Renal cortical epithelial cell (primary cell): ENCODE results near the gene LCE2D. TPM values are rescaled to one million over a fixed set of nuclear protein-coding genes. Genes with fewer than 3 reads are reported as not detected.
A peak's percentile ranks its signal among the peaks of the same experiment; 100 is the strongest.
"Not testable (repeated sequence)": the region's sequence is repeated elsewhere in the genome, so short reads cannot be mapped to it uniquely, and the experiment has no call there.

Experiments
- DNase-seq: peaks from one replicate; pipeline ENCODE4 v3.0.0-alpha.2; 2011; ENCODE audit warnings: low read depth
- total RNA-seq: library from RNA; depleted of rRNA; stranded (reverse); fragments of >200 nt; gene quantifications from 2 replicates; pipeline ENCODE4 v1.2.3, GENCODE V29; 2014

Gene LCE2D
- not detected in 2 replicates for total RNA-seq

- no peak for DNase-seq
Measured at GRCh38 chr1:152663098-152663497, at the start of gene LCE2D. Gene LCE2D, plus strand, starts transcription at chr1:152663380. Its CDS starts 726 bp downstream, at chr1:152664106.

- no peak for DNase-seq
Measured at GRCh38 chr1:152613511-152613910, 49.7 kb upstream of the LCE2D start, which contains the start of gene LCE3B. Gene LCE3B, plus strand, starts transcription at chr1:152613811. Its CDS starts 0 bp downstream, at chr1:152613811.

GRCh38 chr1:152621993-152622392 is 41.2 kb upstream of the LCE2D start:
- DNase-seq: no peak

- DNase-seq: no peak
Measured at GRCh38 chr1:152622803-152623202, 40.4 kb upstream of the LCE2D start, which contains the start of gene LCE3A. Gene LCE3A, minus strand, starts transcription at chr1:152623103. Its CDS starts 0 bp downstream, at chr1:152623103.

DNA sequence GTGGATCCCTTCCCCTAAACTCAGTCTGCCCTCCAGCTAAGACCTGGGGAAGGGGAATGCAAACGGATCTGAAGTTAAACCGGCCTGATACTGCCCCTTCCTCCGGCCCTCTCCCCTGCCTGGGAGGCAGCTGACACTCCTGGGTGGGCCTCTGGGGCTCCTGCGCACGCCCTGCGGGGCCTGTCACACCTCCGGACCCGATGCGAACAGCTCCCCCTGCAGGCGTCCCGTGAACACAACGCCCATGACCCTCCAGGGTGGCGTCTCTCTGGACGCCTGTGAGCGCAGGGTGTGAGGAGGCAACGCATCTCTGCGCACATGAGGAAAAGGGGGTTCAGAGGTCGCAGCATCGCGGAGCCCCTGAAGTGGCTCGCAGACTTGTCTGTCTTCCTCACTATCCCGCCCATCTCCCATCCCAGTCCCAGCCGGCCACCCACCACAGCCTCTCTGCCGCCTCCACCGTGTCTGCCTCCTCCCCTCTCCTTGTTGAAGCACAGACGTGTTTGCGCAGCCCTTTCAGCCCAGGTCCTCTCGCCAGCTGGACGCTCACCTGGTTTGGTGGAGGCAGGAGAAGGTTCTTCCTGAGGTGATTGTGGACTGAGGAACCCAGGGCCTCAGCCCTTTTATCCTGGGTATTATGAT is 39.9 kb upstream of the LCE2D start:
- no peak for DNase-seq

GRCh38 chr1:152626744-152627143 is 36.4 kb upstream of the LCE2D start:
- DNase-seq: no peak

GRCh38 chr1:152630596-152630995 is 32.6 kb upstream of the LCE2D start:
- no peak for DNase-seq

DNA sequence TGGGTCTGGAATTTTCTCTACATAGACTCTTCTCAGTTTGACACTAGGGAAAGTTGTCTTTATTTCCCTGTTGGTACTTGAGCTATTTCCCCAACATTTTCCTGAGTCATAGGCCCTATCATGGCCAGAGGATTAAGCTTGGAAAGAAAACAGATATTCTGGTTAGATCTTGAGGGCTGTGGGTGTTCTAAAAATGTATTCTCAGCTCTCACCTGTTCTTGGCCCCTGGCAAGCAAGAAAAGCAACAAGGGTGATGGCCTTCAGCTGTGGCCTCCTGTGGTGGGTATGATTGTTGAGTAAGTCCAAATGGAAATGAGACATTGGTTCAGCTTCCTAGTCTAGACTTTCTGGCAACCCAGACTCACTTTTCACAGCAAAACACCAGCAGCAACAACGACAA is 22.8 kb upstream of the LCE2D start:
- no peak for DNase-seq

DNA sequence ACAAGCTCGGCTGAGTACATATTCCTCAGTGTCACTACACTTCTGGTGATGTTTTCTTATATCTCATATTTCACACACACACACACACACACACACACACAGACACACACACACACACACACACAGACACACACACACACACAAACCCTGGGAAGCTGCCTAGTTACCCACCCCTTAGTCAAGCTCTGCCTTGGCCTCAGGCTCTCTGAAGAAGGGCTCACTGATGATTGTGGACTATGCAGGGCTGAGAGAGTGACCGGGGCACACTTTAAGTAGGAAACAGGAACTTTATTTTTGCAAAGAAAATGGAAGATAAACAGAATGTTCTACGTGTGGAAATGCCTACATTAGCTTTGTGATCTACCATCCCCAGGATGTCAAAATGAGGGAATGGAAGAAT is 19.2 kb upstream of the LCE2D start:
- no peak for DNase-seq

DNA sequence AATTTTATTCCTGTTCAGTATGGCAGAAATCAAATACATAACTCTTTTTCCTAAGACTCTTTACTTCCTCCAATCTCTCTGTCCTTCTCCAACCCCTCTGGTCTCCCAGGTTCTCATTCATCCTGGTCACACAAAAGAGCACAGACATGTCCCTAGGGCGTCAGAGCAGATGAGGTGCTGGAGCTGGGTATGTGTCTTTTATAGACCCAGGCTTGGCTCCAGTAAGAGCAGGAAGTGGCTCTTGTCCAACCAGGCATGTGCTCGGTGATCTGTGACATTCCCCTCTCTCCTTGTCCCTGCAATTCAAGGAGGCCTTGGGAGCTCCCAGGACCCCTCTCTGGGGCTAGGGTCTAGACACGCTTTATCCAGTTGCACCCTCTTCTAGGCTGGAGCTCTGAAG is 18.0 kb upstream of the LCE2D start:
- DNase-seq: no peak

- DNase-seq: no peak
Measured at GRCh38 chr1:152646656-152647055, 16.5 kb upstream of the LCE2D start.

GRCh38 chr1:152654110-152654509 is 9.1 kb upstream of the LCE2D start:
- DNase-seq: peak; percentile 5

DNA sequence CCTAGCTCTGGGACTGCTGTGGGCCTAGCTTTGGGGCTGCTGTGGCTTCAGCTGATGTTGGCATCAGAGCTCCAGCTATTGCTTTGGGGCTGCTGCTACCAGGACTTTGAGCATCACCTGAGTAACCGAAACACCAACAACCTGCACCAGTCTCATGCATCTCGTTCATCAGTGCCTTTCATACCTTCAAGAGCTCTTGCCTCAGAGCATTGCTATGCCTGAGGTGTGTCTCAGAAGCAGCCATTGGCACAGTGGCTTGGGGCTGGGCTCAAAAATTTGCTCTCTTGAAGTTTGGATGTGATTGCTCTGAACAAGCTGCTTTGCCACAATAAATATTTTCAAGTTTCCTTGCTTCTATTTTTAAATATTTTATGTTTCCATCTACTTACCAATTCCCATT is 6.7 kb upstream of the LCE2D start:
- no peak for DNase-seq

- no peak for DNase-seq
Measured at GRCh38 chr1:152657677-152658076, 5.5 kb upstream of the LCE2D start.

DNA sequence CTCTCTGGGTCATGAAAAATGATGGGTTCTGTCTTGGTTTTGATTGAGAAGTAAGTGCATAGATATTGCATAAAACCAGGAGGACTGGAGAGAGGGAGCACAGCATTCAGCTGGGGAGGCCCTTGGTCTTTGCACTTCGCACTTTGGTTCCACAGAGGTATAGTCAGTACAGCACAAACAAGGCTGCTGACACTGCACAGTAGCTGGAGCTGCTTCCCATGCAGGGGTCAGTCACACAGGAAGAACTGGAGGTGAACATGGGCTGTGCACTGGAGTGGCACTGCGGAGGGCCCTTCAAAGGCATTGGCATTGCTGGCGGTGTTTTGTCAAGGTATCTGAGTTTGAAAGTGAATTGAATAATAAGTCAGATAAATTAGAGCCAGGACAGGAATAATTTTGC is 4.5 kb upstream of the LCE2D start:
- DNase-seq: no peak

DNA sequence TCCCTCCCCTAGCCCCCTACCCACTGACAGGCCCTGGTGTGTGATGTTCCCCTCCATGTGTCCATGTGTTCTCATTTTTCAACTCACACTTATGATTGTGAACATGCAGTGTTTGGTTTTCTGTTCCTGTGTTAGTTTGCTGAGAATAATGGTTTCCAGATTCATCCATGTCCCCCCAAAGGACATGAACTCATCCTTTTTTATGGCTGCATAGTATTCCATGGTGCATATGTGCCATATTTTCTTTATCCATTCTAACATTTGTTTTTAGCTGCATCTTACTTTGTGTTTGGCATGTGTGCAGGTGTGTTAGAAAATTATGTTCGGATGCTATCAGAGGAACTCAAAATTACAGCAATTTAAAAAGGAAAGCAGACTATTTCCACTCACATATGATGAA is 3.0 kb downstream of the LCE2D start:
- not testable (repeated sequence) for DNase-seq

DNA sequence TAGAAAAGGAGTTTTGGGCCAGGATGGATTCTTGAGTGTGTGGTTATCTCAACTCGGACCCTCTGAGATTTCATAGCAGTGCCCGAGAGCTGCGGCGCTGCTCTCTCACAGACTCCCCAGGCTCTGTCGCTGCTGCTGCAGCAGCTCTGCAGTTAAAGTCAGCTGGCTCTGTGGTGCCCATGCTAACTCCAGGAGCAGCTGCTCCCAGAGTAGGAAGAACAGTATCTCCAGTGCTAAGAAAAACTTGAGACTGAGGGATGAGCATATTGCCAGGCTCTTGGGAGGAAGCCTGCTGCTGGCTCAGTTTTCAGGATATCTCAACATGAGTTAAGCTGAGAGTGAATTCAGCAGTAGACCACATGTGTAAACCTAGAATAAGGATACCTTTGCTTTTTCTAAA is 4.5 kb downstream of the LCE2D start:
- no peak for DNase-seq

GRCh38 chr1:152673016-152673415 is 9.8 kb downstream of the LCE2D start:
- no peak for DNase-seq

GRCh38 chr1:152674983-152675382 is 11.8 kb downstream of the LCE2D start, which contains the start of gene LCE2C:
Gene LCE2C, plus strand, starts transcription at chr1:152675279. Its CDS starts 737 bp downstream, at chr1:152676016.
- DNase-seq: not testable (repeated sequence)

- DNase-seq: no peak
Measured at GRCh38 chr1:152679459-152679858, 16.3 kb downstream of the LCE2D start.

DNA sequence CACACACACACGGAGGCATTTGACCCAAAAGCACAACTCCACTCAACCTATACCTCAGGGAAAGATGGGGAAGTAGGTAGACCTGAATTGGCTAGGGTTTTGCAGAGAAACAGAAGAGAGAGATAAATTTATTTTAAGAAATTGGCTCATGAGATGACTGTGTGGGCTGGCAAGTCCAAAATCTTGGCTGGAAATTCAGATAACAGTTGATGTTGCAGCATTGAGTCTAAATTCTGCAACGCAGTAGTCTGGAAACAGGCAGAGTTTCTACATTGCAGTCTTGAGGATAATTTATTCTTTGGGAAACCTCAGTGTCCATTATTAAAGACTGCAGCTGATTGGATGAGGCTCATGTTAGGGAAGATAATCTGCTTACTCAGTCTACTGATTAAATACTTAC is 18.4 kb downstream of the LCE2D start:
- DNase-seq: no peak

DNA sequence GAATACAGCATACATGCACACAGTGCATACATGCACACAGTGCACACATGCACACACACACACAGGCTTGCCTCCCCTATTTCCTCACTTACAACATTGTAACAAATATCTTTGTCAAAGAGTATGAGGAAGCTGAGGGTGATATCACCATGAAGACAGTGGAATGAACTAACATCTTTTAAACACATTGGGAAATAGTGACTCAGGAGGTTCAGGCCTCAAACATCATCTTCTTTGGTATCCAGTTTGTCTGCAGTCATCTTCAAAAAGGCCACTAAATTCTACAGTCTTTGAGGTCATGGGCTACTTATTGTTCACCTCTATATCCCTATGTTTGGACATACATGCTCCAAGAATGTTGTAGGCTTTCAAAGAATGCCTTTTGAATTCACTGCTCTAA is 20.7 kb downstream of the LCE2D start:
- DNase-seq: no peak

DNA sequence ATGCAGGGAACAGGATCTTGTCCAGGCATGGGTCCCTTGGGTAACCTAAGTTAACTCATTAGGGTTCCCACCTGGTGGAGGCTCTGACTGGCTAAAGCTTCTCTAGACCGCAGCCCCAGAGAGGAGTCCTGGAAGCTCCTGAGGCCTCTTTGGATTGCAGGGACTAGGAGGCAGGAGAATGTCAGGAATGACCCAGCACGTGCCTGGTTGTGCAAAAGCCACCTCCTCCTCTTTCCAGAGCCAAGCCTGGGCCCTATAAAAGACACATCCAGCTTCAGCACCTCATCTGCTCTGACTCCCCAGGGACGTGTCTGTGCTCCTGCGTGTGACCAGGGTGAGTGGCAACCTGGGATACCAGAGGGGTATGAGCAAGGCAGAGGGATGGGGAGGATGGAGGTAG is 22.6 kb downstream of the LCE2D start, which contains the start of gene LCE2B:
Gene LCE2B, plus strand, starts transcription at position 301 of the 400 bp plus-strand sequence. CDS start 721 bp downstream, outside the sequence.
- not testable (repeated sequence) for DNase-seq
